ENCODE results near the gene DEDD. TPM values are rescaled to one million over a fixed set of nuclear protein-coding genes. Genes with fewer than 3 reads are reported as not detected.

The DEDD gene
- total and polyA plus RNA-seq, 2 of the 4 experiments (the other 2 are of a cell fraction), result 40.2 to 47.9 TPM

GRCh38 chr1:161162806-161163205 is 30.3 kb upstream of the DEDD start:
- Histone ChIP-seq H4K8ac (ENCODE audit: low read depth in 2 of 2, low read length in 2 of 2) (no peak overlapping the region), H2AK9ac (replicated peaks; ENCODE audit: low read depth, low read length, poor library complexity) (no peak overlapping the region), H3K79me1 (ENCODE audit: low read depth in 1 of 2, low read length in 2 of 2) (peaks cover 19 to 38% of the 10 kb centered on the region in 2 experiments), H2AFZ (replicated peaks; ENCODE audit: low read length, poor library complexity) (no peak overlapping the region), H3K4me3 (ENCODE audit: insufficient read depth, low read depth, low read length) (no peak overlapping the region), H3K36me3 (ENCODE audit: control insufficient read depth, insufficient read depth, low read length) (peaks cover 30% of the 10 kb centered on the region), H3K23ac (ENCODE audit: low read depth, low read length) (no peak overlapping the region), H3K27ac (ENCODE audit: insufficient read depth, low read length) (no peak overlapping the region), H3K4ac (ENCODE audit: low read depth, low read length) (no peak overlapping the region), H3K14ac (replicated peaks; ENCODE audit: low read depth, low read length) (no peak overlapping the region), H2BK20ac (ENCODE audit: low read depth, low read length) (no peak overlapping the region), H4K5ac (ENCODE audit: low read depth, low read length) (no peak overlapping the region), H2BK15ac (ENCODE audit: low read depth, low read length) (no peak overlapping the region), H3K18ac (ENCODE audit: low read depth, low read length) (no peak overlapping the region), H3K9ac (ENCODE audit: low read depth, low read length) (no peak overlapping the region), H3K4me1 (ENCODE audit: control insufficient read depth, insufficient read depth, low read length) (peaks cover 9% of the 10 kb centered on the region), H3K9me1 (ENCODE audit: insufficient read depth, low read length) (peaks cover 13% of the 10 kb centered on the region), H2BK120ac (ENCODE audit: low read depth, low read length) (no peak overlapping the region), H4K91ac (ENCODE audit: insufficient read depth, low read depth, low read length) (no peak overlapping the region), H3K4me2 (ENCODE audit: low read depth, low read length) (no peak overlapping the region), H3K56ac (ENCODE audit: extremely low read depth, insufficient read depth, low read length) (no peak overlapping the region), H4K20me1 (ENCODE audit: insufficient read depth, low read length) (no peaks in the 10 kb centered on the region), H2BK5ac (ENCODE audit: low read depth, low read length, poor library complexity, severe bottlenecking) (no peak overlapping the region), H3K27me3 (ENCODE audit: control insufficient read depth, insufficient read depth, low read length) (no peaks in the 10 kb centered on the region), H3K9me3 (ENCODE audit: control insufficient read depth, insufficient read depth, low read length) (no peaks in the 10 kb centered on the region), H2AK5ac (ENCODE audit: low read depth, low read length) (no peak overlapping the region)
- intact Hi-C loops (cut with micrococcal nuclease) (no loop called here), dilution Hi-C loops (cut with HindIII; ENCODE audit: low sequenced_read_pairs, unreplicated experiment) (no loop called here), in situ Hi-C loops (cut with MboI; ENCODE audit: low sequenced_read_pairs) (no loop called here)
- WGBS, 2 experiments (ENCODE audit: extremely low coverage in 2 of 2, insufficient read length in 1 of 2), result no CpG with 5 or more reads among the region's 10 CpGs
- BruUV-seq (replicated peaks), result no TSS peak
- ChIA-PET POLR2A (ENCODE audit: unreplicated experiment) (no interaction called here), CTCF (no interaction called here)
- no peak for TF ChIP-seq RCOR1 (IDR thresholded peaks at IDR 0.05; ENCODE audit: insufficient replicate concordance, low read length)
- no peak for TF ChIP-seq FOS (IDR thresholded peaks at IDR 0.05; ENCODE audit: low read depth, low read length)
- TF ChIP-seq POLR2A (IDR thresholded peaks at IDR 0.05; ENCODE audit: low read depth, low read length), result no peak
- no peak for TF ChIP-seq CHD1 (IDR thresholded peaks at IDR 0.05; ENCODE audit: low read depth, low read length)
- TF ChIP-seq CTCF (conservative IDR thresholded peaks at IDR 0.05; ENCODE audit: low read depth, low read length), result no peak
- no peak for TF ChIP-seq SMC3 (IDR thresholded peaks at IDR 0.05; ENCODE audit: low read depth, low read length)
- no peak for TF ChIP-seq MAFK (IDR thresholded peaks at IDR 0.05; ENCODE audit: low read depth, low read length)
- no peak for TF ChIP-seq RAD21 (IDR thresholded peaks at IDR 0.05; ENCODE audit: low read length)
- no peak for TF ChIP-seq BHLHE40 (IDR thresholded peaks at IDR 0.05; ENCODE audit: low read depth, low read length)
- no peak for TF ChIP-seq MAZ (IDR thresholded peaks at IDR 0.05; ENCODE audit: borderline replicate concordance, low read depth, low read length)
- no peak for TF ChIP-seq CEBPB (IDR thresholded peaks at IDR 0.05; ENCODE audit: low read depth, low read length)
- no peak for TF ChIP-seq MXI1 (IDR thresholded peaks at IDR 0.05; ENCODE audit: borderline replicate concordance, low read depth, low read length)
- TF ChIP-seq, protein P1, sequence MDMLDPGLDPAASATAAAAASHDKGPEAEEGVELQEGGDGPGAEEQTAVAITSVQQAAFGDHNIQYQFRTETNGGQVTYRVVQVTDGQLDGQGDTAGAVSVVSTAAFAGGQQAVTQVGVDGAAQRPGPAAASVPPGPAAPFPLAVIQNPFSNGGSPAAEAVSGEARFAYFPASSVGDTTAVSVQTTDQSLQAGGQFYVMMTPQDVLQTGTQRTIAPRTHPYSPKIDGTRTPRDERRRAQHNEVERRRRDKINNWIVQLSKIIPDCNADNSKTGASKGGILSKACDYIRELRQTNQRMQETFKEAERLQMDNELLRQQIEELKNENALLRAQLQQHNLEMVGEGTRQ (IDR thresholded peaks at IDR 0.05; ENCODE audit: low read depth, low read length), result no peak
- TF ChIP-seq, protein P2, sequence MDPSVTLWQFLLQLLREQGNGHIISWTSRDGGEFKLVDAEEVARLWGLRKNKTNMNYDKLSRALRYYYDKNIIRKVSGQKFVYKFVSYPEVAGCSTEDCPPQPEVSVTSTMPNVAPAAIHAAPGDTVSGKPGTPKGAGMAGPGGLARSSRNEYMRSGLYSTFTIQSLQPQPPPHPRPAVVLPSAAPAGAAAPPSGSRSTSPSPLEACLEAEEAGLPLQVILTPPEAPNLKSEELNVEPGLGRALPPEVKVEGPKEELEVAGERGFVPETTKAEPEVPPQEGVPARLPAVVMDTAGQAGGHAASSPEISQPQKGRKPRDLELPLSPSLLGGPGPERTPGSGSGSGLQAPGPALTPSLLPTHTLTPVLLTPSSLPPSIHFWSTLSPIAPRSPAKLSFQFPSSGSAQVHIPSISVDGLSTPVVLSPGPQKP (IDR thresholded peaks at IDR 0.05; ENCODE audit: borderline replicate concordance, low read depth, low read length), result no peak
- ATAC-seq (ENCODE audit: low read depth) (no peak), DNase-seq (no peak)
